ENCODE results near the gene PKN1.

PKN1 gene

GRCh38 chr19:14439014-14439413 lies 5.9 kb downstream of the PKN1 start:
- Histone ChIP-seq H4K20me1 (ENCODE audit: insufficient read depth, low read length) (peaks cover 21% of the 10 kb centered on the region), H2AFZ (ENCODE audit: low read depth, low read length) (no peak overlapping the region), H3K9ac (ENCODE audit: low read depth, low read length) (peak overlapping the region; percentile 16; the same call in 1 of the 2 replicates), H3K27me3 (ENCODE audit: insufficient read depth, low read length, poor library complexity) (no peaks in the 10 kb centered on the region), H3K27ac (ENCODE audit: low read length) (peak overlapping the region; percentile 36), H3K4me1 (ENCODE audit: insufficient read depth, low read length) (peaks cover 40% of the 10 kb centered on the region), H3K9me3 (ENCODE audit: insufficient read depth, low read length, severe bottlenecking) (no peaks in the 10 kb centered on the region), H3K79me2 (ENCODE audit: insufficient read depth, low read length) (peaks cover 86% of the 10 kb centered on the region), H3K4me3 (ENCODE audit: low read depth in 1 of 2, low read length in 2 of 2) (no peak overlapping the region), H3K4me2 (ENCODE audit: insufficient read depth, low read length) (peak overlapping the region; percentile 80), H3K36me3 (ENCODE audit: insufficient read depth, low read length) (peaks cover 46% of the 10 kb centered on the region)
- TF ChIP-seq CTCF (IDR thresholded peaks at IDR 0.05; ENCODE audit: borderline replicate concordance, extremely low read depth, low read length, poor library complexity, severe bottlenecking), result no peak
- TF ChIP-seq EZH2 (IDR thresholded peaks at IDR 0.05; ENCODE audit: borderline replicate concordance, low read depth, low read length, severe bottlenecking), result no peak
- ATAC-seq (ENCODE audit: insufficient read depth, low read depth) (no peak), DNase-seq (no peak)

GRCh38 chr19:14440049-14440448 lies 6.9 kb downstream of the PKN1 start:
- no peak for TF ChIP-seq EZH2 (IDR thresholded peaks at IDR 0.05; ENCODE audit: borderline replicate concordance, low read depth, low read length, severe bottlenecking)
- no peak for TF ChIP-seq CTCF (IDR thresholded peaks at IDR 0.05; ENCODE audit: borderline replicate concordance, extremely low read depth, low read length, poor library complexity, severe bottlenecking)
- peaks cover 76% of the 10 kb centered on the region for H3K79me2 ChIP-seq (ENCODE audit: insufficient read depth, low read length)
- H3K27me3 ChIP-seq (ENCODE audit: insufficient read depth, low read length, poor library complexity), result no peaks in the 10 kb centered on the region
- DNase-seq (peak; percentile 92), ATAC-seq (ENCODE audit: insufficient read depth, low read depth) (peak; percentile 100)
- peak overlapping the region; percentile 80 for H3K4me2 ChIP-seq (ENCODE audit: insufficient read depth, low read length)
- peaks cover 14% of the 10 kb centered on the region for H4K20me1 ChIP-seq (ENCODE audit: insufficient read depth, low read length)
- H3K9me3 ChIP-seq (ENCODE audit: insufficient read depth, low read length, severe bottlenecking), result no peaks in the 10 kb centered on the region
- peak overlapping the region; percentile 62 for H3K9ac ChIP-seq (ENCODE audit: low read depth, low read length)
- peak overlapping the region; percentile 64 for H2AFZ ChIP-seq (ENCODE audit: low read depth, low read length)
- peaks cover 54% of the 10 kb centered on the region for H3K36me3 ChIP-seq (ENCODE audit: insufficient read depth, low read length)
- peak overlapping the region; percentile 82 for H3K27ac ChIP-seq (ENCODE audit: low read length)
- peak overlapping the region; percentile 29 to 65 for H3K4me3 ChIP-seq (ENCODE audit: low read depth in 1 of 2, low read length in 2 of 2)
- peaks cover 30% of the 10 kb centered on the region for H3K4me1 ChIP-seq (ENCODE audit: insufficient read depth, low read length)

- peak overlapping the region in 1 of 2 experiments; percentile 65; a peak in 2 of 4 replicates for H3K4me3 ChIP-seq (ENCODE audit: low read depth in 1 of 2, low read length in 2 of 2)
- ATAC-seq (ENCODE audit: insufficient read depth, low read depth), result no peak
- no peak overlapping the region for H2AFZ ChIP-seq (ENCODE audit: low read depth, low read length)
- no peak for DNase-seq
- peaks cover 26% of the 10 kb centered on the region for H3K4me1 ChIP-seq (ENCODE audit: insufficient read depth, low read length)
- H3K9ac ChIP-seq (ENCODE audit: low read depth, low read length), result peak overlapping the region; percentile 62; the same call in 1 of the 2 replicates
- H3K79me2 ChIP-seq (ENCODE audit: insufficient read depth, low read length), result peaks cover 63% of the 10 kb centered on the region
- H3K27me3 ChIP-seq (ENCODE audit: insufficient read depth, low read length, poor library complexity), result no peaks in the 10 kb centered on the region
- TF ChIP-seq CTCF (IDR thresholded peaks at IDR 0.05; ENCODE audit: borderline replicate concordance, extremely low read depth, low read length, poor library complexity, severe bottlenecking) (no peak), EZH2 (IDR thresholded peaks at IDR 0.05; ENCODE audit: borderline replicate concordance, low read depth, low read length, severe bottlenecking) (no peak)
- peaks cover 52% of the 10 kb centered on the region for H3K36me3 ChIP-seq (ENCODE audit: insufficient read depth, low read length)
- peaks cover 14% of the 10 kb centered on the region for H4K20me1 ChIP-seq (ENCODE audit: insufficient read depth, low read length)
- H3K9me3 ChIP-seq (ENCODE audit: insufficient read depth, low read length, severe bottlenecking), result no peaks in the 10 kb centered on the region
- H3K4me2 ChIP-seq (ENCODE audit: insufficient read depth, low read length), result peak overlapping the region; percentile 80
- H3K27ac ChIP-seq (ENCODE audit: low read length), result peak overlapping the region; percentile 82
Observed at GRCh38 chr19:14441041-14441938, 8.2 kb downstream of the PKN1 start.
